Inferior parietal cortex (tissue), 1 donor: ENCODE data around the gene ABCC3.

Source experiments
- DNase-seq: peaks from one replicate; pipeline ENCODE4 v3.0.0-alpha.2; 2016; ENCODE audit errors: extremely low spot score

ABCC3 gene

DNA sequence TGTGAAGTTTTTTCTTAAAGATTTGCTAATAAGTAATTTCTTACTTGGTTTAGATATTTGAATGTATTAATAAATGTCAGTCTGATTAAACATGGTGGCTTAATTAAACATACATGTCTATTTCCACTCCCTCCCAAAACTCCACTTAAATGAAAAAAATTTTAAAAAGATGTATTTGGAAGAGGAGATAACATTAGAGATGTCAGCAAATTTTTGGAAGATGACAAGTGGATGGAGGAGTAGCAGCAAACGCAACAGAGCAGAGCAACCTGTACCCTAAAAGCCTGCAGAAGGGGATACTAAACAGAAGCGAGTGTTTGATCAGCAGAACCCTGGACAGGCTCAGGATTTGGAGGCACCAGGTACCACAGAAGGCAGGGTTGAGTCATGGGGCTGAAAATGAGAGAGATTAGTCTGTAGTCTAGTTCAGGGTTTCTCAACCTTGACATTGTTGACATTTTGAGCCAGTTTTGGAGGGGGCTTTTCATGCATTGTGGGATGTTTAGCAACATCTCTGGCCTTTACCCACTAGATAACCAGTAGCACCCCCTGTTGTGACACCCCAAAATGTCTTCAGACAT, 102.5 kb downstream of the ABCC3 start:
- DNase-seq: no peak

DNA sequence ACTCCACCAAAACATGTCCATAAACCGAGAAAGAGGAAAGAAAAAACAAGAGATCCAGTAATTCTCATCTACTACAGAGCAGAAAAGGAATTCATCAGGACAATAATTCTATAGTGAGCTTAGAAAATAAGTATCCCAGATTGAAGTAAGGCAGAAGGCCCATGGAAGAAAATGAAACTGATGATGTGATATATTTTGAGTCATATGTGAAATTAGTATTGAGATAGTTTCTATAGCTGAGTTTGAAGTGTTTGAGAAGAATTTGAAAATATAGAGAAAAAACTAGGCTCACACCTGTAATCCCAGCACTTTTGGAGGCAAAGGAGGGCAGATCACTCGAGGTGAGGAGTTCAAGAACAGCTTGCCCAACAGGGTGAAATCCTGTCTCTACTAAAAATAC, 104.4 kb downstream of the ABCC3 start:
- DNase-seq: no peak
